ENCODE results near the gene BAD.

Gene BAD

GRCh38 chr11:64262271-64263002 lies 22.0 kb downstream of the BAD start:
- TF ChIP-seq CTCF (IDR thresholded peaks at IDR 0.05; ENCODE audit: low read depth, low read length): no peak
- no peak for DNase-seq (ENCODE audit: extremely low read depth, low read depth)

DNA sequence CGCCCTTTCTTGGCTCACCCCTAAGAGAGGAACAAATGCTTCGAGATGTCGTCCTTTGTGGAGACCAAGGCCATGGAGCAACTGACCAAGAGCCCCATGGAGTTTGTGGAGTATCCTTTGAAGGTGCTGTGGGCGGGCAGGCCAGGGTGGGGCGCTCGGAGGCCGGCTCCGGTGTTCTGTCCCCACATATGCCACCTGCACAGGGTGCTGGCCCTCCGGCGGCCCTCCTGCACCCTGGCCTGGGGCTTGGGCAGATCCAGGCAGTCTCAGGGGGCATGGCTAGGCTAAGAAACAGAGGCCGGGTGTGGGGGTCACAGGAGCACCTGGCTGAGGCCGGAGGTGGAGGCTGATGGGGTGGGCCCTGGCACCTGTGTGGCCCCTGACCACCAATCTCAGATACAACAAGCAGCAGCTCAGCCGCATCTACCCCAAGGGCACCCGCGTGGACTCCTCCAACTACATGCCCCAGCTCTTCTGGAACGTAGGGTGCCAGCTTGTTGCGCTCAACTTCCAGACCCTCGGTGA lies 22.8 kb downstream of the BAD start:
- no peak for DNase-seq (ENCODE audit: extremely low read depth, low read depth)
- no peak for TF ChIP-seq CTCF (IDR thresholded peaks at IDR 0.05; ENCODE audit: low read depth, low read length)

DNA sequence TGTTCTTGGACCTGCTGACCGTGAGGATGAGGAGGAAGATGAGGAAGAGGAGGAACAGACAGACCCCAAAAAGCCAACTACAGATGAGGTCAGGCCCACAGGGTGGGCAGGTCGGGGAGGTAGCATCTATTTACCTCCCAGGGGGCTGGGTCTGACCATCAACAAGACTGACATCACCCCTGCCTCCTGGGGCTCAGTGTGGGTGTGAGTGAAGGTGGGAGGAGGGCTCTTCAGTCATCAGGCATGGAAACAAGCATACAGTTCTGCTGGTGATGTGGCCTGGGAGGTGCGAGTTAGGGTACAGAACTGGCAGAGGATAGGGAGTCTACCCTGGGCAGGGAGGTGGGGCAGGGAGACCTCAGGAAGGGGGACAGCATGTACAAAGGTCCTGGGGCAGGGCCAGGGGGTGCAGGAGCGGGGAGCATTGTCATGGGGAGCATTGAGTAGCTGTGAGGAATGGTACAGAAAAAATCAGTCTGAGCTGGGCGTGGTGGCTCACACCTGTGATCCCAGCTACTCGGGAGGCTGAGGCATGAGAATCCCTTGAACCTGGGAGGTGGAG lies 24.2 kb downstream of the BAD start:
- DNase-seq (ENCODE audit: extremely low read depth, low read depth): no peak
- TF ChIP-seq CTCF (IDR thresholded peaks at IDR 0.05; ENCODE audit: low read depth, low read length): no peak

DNA sequence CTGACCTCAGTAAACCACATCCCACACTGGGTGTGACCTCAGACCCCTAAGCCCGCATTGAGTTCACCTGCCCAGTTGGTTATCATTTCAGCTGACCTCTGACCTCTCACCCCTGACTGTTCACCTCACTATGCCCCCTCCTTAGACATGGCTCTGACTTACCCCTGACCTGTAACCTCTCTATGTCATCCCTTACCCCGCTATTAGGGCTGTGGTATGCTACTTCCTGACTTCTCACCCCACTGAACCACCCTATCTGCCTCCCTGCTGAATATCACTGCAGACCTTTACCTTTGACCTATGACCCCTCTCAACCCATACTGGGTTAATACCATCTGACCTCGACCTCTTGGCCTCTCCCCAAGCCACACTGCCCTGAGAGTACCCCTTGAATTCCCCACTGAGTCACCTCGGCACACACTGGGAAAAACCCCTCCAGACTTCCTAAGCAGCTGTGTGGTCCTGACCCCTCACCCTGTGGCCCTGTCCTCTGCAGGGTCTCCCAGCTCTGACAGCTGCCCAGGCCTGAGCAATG lies 24.9 kb downstream of the BAD start:
- DNase-seq (ENCODE audit: extremely low read depth, low read depth): no peak
- TF ChIP-seq CTCF (IDR thresholded peaks at IDR 0.05; ENCODE audit: low read depth, low read length): no peak

GRCh38 chr11:64258946-64259532 lies 25.4 kb downstream of the BAD start:
- no peak for DNase-seq (ENCODE audit: extremely low read depth, low read depth)
- TF ChIP-seq CTCF (IDR thresholded peaks at IDR 0.05; ENCODE audit: low read depth, low read length): no peak

- no peak for DNase-seq (ENCODE audit: extremely low read depth, low read depth)
- TF ChIP-seq CTCF (IDR thresholded peaks at IDR 0.05; ENCODE audit: low read depth, low read length): no peak
Measured at GRCh38 chr11:64258356-64258755, 26.1 kb downstream of the BAD start.

GRCh38 chr11:64256300-64256699 lies 28.2 kb downstream of the BAD start:
- no peak for TF ChIP-seq CTCF (IDR thresholded peaks at IDR 0.05; ENCODE audit: low read depth, low read length)
- no peak for DNase-seq (ENCODE audit: extremely low read depth, low read depth)
